Liver (tissue), 3 donors: ENCODE data around the gene PRKN.

Experiments
- EGR1 ChIP-seq, 2 donors: IDR thresholded peaks; 2 replicates each; pipeline ENCODE4 v1.6.1; 2016 to 2018; ENCODE audit warnings: antibody characterized with exemption in 2 of 2, low read depth in 2 of 2
- RAD21 ChIP-seq, 2 donors: IDR thresholded peaks; 2 replicates each; pipeline ENCODE4 v1.6.1; 2016; ENCODE audit warnings: antibody characterized with exemption in 2 of 2, mild to moderate bottlenecking in 2 of 2
- RXRA ChIP-seq, 2 donors: IDR thresholded peaks; 2 replicates each; pipeline ENCODE4 v1.6.1; 2017 to 2018; ENCODE audit warnings: antibody characterized with exemption in 2 of 2, mild to moderate bottlenecking in 1 of 2
- YY1 ChIP-seq: IDR thresholded peaks from 2 replicates; pipeline ENCODE4 v1.6.1; 2016; ENCODE audit warnings: antibody characterized with exemption, mild to moderate bottlenecking
- TF ChIP-seq, protein P1 (sequence below): fragments of 150-350 bp; IDR thresholded peaks from 2 replicates; pipeline ENCODE4 v1.5.1; 2017; ENCODE audit warnings: improper control_type of control experiment, low read depth, low read length; ENCODE audit not compliant: missing input control
- TF ChIP-seq, protein P2 (sequence below): IDR thresholded peaks from 2 replicates; pipeline ENCODE4 v1.6.1; 2016; ENCODE audit warnings: antibody characterized with exemption, mild to moderate bottlenecking
- TF ChIP-seq, protein P3 (sequence below): IDR thresholded peaks from 2 replicates; pipeline ENCODE4 v1.6.1; 2016; ENCODE audit warnings: antibody characterized with exemption
- TF ChIP-seq, protein P4 (sequence below): IDR thresholded peaks from 2 replicates; pipeline ENCODE4 v1.6.1; 2016; ENCODE audit warnings: antibody characterized with exemption
- donor health status: healthy.
- donor health status: healthy.

DNA sequence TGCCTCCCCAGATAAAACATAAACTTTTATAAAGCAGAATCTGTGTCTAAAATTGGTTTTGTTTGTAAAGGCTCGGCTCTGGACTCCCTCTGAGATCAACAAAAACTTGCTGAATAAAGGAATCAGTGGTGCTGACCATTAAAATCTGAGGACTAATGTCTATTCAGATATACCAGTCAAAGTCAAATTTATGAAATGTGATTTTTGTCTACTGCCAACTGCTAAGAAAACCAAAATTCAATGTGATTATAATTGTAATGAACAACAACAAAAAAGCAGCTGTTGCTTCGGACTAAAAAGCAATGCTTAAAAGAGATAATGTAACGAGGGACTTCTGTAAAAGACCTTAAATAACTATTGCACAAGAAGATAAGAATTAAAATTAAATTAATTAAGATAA lies 26.6 kb downstream of the PRKN start:
- TF ChIP-seq, protein P1, sequence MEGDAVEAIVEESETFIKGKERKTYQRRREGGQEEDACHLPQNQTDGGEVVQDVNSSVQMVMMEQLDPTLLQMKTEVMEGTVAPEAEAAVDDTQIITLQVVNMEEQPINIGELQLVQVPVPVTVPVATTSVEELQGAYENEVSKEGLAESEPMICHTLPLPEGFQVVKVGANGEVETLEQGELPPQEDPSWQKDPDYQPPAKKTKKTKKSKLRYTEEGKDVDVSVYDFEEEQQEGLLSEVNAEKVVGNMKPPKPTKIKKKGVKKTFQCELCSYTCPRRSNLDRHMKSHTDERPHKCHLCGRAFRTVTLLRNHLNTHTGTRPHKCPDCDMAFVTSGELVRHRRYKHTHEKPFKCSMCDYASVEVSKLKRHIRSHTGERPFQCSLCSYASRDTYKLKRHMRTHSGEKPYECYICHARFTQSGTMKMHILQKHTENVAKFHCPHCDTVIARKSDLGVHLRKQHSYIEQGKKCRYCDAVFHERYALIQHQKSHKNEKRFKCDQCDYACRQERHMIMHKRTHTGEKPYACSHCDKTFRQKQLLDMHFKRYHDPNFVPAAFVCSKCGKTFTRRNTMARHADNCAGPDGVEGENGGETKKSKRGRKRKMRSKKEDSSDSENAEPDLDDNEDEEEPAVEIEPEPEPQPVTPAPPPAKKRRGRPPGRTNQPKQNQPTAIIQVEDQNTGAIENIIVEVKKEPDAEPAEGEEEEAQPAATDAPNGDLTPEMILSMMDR: no peak
- TF ChIP-seq YY1 (no peak), RXRA (IDR thresholded peaks at IDR 0.05) (no peak), EGR1 (IDR thresholded peaks at IDR 0.05; ENCODE audit: low read depth in 2 of 2) (no peak), RAD21 (IDR thresholded peaks at IDR 0.05) (no peak)
- TF ChIP-seq, protein P2, sequence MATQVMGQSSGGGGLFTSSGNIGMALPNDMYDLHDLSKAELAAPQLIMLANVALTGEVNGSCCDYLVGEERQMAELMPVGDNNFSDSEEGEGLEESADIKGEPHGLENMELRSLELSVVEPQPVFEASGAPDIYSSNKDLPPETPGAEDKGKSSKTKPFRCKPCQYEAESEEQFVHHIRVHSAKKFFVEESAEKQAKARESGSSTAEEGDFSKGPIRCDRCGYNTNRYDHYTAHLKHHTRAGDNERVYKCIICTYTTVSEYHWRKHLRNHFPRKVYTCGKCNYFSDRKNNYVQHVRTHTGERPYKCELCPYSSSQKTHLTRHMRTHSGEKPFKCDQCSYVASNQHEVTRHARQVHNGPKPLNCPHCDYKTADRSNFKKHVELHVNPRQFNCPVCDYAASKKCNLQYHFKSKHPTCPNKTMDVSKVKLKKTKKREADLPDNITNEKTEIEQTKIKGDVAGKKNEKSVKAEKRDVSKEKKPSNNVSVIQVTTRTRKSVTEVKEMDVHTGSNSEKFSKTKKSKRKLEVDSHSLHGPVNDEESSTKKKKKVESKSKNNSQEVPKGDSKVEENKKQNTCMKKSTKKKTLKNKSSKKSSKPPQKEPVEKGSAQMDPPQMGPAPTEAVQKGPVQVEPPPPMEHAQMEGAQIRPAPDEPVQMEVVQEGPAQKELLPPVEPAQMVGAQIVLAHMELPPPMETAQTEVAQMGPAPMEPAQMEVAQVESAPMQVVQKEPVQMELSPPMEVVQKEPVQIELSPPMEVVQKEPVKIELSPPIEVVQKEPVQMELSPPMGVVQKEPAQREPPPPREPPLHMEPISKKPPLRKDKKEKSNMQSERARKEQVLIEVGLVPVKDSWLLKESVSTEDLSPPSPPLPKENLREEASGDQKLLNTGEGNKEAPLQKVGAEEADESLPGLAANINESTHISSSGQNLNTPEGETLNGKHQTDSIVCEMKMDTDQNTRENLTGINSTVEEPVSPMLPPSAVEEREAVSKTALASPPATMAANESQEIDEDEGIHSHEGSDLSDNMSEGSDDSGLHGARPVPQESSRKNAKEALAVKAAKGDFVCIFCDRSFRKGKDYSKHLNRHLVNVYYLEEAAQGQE: no peak
- TF ChIP-seq, protein P3, sequence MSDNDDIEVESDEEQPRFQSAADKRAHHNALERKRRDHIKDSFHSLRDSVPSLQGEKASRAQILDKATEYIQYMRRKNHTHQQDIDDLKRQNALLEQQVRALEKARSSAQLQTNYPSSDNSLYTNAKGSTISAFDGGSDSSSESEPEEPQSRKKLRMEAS: no peak
- TF ChIP-seq, protein P4, sequence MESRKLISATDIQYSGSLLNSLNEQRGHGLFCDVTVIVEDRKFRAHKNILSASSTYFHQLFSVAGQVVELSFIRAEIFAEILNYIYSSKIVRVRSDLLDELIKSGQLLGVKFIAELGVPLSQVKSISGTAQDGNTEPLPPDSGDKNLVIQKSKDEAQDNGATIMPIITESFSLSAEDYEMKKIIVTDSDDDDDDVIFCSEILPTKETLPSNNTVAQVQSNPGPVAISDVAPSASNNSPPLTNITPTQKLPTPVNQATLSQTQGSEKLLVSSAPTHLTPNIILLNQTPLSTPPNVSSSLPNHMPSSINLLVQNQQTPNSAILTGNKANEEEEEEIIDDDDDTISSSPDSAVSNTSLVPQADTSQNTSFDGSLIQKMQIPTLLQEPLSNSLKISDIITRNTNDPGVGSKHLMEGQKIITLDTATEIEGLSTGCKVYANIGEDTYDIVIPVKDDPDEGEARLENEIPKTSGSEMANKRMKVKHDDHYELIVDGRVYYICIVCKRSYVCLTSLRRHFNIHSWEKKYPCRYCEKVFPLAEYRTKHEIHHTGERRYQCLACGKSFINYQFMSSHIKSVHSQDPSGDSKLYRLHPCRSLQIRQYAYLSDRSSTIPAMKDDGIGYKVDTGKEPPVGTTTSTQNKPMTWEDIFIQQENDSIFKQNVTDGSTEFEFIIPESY: no peak
